Activated CD4-positive, alpha-beta T cell treated with anti-CD3 and anti-CD28 coated beads, Interleukin-2, Interleukin-6, amounts not matched to agents 100 ng/mL and 50 ng/mL, durations not matched to agents 16 hours and 8 hours (primary cell): ENCODE measurements around the gene STARD9.
"Not testable (repeated sequence)": the region's sequence is repeated elsewhere in the genome, so short reads cannot be mapped to it uniquely, and the experiment has no call there.

Source experiments
- DNase-seq: peaks from one replicate; pipeline ENCODE4 v3.0.0-alpha.2; 2020

The STARD9 gene

GRCh38 chr15:42732095-42732827 lies 156.9 kb downstream of the STARD9 start:
- DNase-seq, result no peak

- no peak for DNase-seq
These were observed 157.6 kb downstream of the STARD9 start for GRCh38 chr15:42733027-42733426.

- DNase-seq, result no peak
These were observed 158.8 kb downstream of the STARD9 start for GRCh38 chr15:42734076-42734672.

- no peak for DNase-seq
These were observed 160.2 kb downstream of the STARD9 start for GRCh38 chr15:42735382-42736165.

GRCh38 chr15:42736178-42736792 lies 160.9 kb downstream of the STARD9 start:
- peak; percentile 19 for DNase-seq

- DNase-seq, result peak; percentile 95
These were observed 161.6 kb downstream of the STARD9 start, which contains the start of gene CDAN1 for GRCh38 chr15:42736793-42737528. Gene CDAN1, minus strand, starts transcription at chr15:42737128. Its CDS starts 26 bp downstream, at chr15:42737102.

- DNase-seq, result no peak
These were observed 162.3 kb downstream of the STARD9 start for GRCh38 chr15:42737529-42738328.

GRCh38 chr15:42741710-42742109 lies 166.3 kb downstream of the STARD9 start:
- DNase-seq, result no peak

- DNase-seq, result no peak
These were observed 166.7 kb downstream of the STARD9 start for GRCh38 chr15:42742149-42742548.

GRCh38 chr15:42744195-42744594 lies 168.8 kb downstream of the STARD9 start:
- DNase-seq, result no peak

GRCh38 chr15:42749266-42749665 lies 173.9 kb downstream of the STARD9 start:
- no peak for DNase-seq

GRCh38 chr15:42750306-42750705 lies 174.9 kb downstream of the STARD9 start:
- DNase-seq, result no peak

GRCh38 chr15:42759093-42759492 lies 183.7 kb downstream of the STARD9 start:
- DNase-seq, result no peak

GRCh38 chr15:42760759-42761158 lies 185.4 kb downstream of the STARD9 start:
- DNase-seq, result no peak

GRCh38 chr15:42761813-42762212 lies 186.4 kb downstream of the STARD9 start:
- DNase-seq, result not testable (repeated sequence)

- DNase-seq, result not testable (repeated sequence)
These were observed 188.8 kb downstream of the STARD9 start for GRCh38 chr15:42764154-42764731.

GRCh38 chr15:42766109-42766508 lies 190.7 kb downstream of the STARD9 start:
- not testable (repeated sequence) for DNase-seq
